ENCODE data around the gene MICU1. TPM values are rescaled to one million over a fixed set of nuclear protein-coding genes. Genes with fewer than 3 reads are reported as not detected.
"Not testable (repeated sequence)": the region's sequence is repeated elsewhere in the genome, so short reads cannot be mapped to it uniquely, and the experiment has no call there.

MICU1 gene
- total RNA-seq, 6 experiments from 2014 or later = 54.7 to 62.7 (median 59.8) TPM

DNA sequence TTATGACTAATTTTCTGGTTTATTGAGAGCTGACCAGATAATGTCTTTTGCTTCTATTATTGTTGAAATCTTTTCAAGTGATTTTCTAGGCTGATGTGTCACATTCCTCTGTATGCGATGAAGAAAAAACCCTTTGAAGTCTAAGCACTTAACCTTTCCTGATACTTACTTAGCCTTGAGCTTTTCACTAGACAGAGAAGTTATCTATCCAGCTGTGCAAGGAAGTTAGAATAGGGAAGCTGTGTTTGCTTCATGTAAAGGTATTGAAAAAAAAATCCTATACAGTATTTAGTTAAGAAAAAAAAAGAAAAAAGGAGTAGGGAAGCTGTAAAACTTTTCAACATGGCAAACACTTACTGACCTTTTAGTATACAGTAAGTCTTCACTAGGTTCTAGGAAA lies 153.6 kb downstream of the MICU1 start:
- H3K9me3 Mint-ChIP-seq = no peaks in the 10 kb centered on the region
- H3K27ac Mint-ChIP-seq = no peak overlapping the region
- H3K27me3 Mint-ChIP-seq (ENCODE audit: insufficient read depth) = no peaks in the 10 kb centered on the region; the same call in 1 of the 2 replicates
- TF ChIP-seq, protein P1, sequence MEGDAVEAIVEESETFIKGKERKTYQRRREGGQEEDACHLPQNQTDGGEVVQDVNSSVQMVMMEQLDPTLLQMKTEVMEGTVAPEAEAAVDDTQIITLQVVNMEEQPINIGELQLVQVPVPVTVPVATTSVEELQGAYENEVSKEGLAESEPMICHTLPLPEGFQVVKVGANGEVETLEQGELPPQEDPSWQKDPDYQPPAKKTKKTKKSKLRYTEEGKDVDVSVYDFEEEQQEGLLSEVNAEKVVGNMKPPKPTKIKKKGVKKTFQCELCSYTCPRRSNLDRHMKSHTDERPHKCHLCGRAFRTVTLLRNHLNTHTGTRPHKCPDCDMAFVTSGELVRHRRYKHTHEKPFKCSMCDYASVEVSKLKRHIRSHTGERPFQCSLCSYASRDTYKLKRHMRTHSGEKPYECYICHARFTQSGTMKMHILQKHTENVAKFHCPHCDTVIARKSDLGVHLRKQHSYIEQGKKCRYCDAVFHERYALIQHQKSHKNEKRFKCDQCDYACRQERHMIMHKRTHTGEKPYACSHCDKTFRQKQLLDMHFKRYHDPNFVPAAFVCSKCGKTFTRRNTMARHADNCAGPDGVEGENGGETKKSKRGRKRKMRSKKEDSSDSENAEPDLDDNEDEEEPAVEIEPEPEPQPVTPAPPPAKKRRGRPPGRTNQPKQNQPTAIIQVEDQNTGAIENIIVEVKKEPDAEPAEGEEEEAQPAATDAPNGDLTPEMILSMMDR (IDR thresholded peaks at IDR 0.05) = no peak
- H3K36me3 Mint-ChIP-seq (ENCODE audit: low read depth) = peaks cover 6% of the 10 kb centered on the region
- no peak overlapping the region for H3K4me3 Mint-ChIP-seq
- H3K4me1 Mint-ChIP-seq (ENCODE audit: low read depth) = no peaks in the 10 kb centered on the region
- DNase-seq = no peak

DNA sequence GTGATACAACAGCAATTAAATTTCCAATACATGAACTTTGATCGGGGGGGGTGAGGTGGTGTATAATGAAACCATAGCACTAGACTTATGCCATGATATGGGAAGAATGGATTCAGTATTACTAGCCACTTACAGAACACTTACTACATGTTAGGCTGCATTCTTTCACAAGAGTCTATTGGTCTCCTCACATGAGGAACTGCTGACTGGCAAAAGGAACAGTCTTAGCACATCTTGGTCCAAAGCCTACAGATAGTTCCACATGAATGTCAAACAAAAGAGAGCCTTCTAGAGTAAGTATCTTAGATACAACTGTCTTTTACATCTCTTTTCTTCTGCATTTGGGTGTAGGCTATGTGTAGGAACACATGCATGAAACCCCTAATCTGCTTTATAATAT lies 155.2 kb downstream of the MICU1 start:
- no peak overlapping the region for H3K4me3 Mint-ChIP-seq
- no peaks in the 10 kb centered on the region; the same call in none of the 2 replicates for H3K27me3 Mint-ChIP-seq (ENCODE audit: insufficient read depth)
- no peaks in the 10 kb centered on the region for H3K9me3 Mint-ChIP-seq
- H3K36me3 Mint-ChIP-seq (ENCODE audit: low read depth) = peaks cover 6% of the 10 kb centered on the region
- DNase-seq = no peak
- TF ChIP-seq, protein P1 (IDR thresholded peaks at IDR 0.05) = no peak
- H3K27ac Mint-ChIP-seq = no peak overlapping the region
- peaks cover 8% of the 10 kb centered on the region for H3K4me1 Mint-ChIP-seq (ENCODE audit: low read depth)

DNA sequence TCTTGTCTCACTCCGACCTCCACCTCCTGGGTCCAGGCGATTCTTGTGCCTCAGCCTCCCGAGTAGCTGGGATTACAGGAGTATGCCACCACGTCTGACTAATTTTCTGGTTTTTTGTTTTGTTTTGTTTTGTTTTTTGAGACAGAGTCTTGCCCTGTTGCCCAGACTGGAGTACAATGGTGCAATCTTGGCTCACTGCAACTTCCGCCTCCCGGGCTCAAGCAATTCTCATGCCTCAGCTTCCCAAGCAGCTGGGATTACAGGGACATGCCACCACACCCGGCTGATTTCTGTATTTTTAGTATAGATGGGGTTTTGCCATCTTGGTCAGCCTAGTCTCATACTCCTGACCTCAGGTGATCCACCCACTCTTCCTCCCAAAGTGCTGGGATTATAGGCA lies 158.8 kb downstream of the MICU1 start:
- H3K27ac Mint-ChIP-seq; H3K27me3 Mint-ChIP-seq (ENCODE audit: insufficient read depth); H3K9me3 Mint-ChIP-seq; H3K4me3 Mint-ChIP-seq; DNase-seq; H3K36me3 Mint-ChIP-seq (ENCODE audit: low read depth): not testable (repeated sequence)
- H3K4me1 Mint-ChIP-seq (ENCODE audit: low read depth) = peaks cover 10% of the 10 kb centered on the region

DNA sequence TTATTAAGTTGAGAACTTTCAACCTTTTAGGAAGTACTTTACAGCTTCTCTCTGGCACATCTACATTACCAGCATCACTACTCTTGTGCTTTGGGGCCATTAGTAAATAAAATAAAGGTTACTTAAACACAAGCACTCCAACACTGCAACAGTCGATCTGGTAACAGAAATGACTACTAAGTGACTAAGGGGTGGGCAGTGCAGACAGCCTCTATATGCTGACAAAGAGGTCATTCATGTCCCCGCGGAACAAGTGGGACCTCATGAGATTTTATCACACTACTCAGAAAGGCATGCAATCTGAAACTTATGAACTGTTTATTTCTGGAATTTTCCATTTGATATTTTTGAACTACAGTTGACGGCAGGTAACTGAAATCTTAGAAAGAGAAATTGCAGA lies 159.9 kb downstream of the MICU1 start:
- Mint-ChIP-seq H3K9me3 (no peaks in the 10 kb centered on the region), H3K27ac (peak overlapping the region; percentile 27), H3K27me3 (ENCODE audit: insufficient read depth) (no peaks in the 10 kb centered on the region; the same call in none of the 2 replicates), H3K4me1 (ENCODE audit: low read depth) (peaks cover 10% of the 10 kb centered on the region), H3K4me3 (peak overlapping the region; percentile 37), H3K36me3 (ENCODE audit: low read depth) (no peaks in the 10 kb centered on the region; the same call in 1 of the 2 replicates)
- TF ChIP-seq, protein P1 (IDR thresholded peaks at IDR 0.05) = no peak
- DNase-seq = no peak

DNA sequence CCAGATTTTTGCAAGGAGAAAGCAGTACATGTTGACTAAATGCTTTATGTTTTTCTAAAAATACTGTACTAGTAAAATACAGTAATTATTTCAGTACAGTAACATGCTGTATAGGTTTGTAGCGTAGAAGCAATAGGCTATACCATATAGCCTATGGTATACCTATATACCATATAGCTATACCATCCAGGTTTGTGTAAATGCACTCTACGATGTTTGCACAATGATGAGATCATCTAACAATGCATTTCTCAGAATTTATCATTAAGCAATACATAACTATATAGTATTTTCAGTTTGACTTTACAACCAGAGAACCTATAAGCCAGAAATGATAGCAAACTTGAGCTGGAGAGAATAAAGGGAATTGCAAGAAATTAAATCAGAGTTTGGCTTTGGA lies 161.4 kb downstream of the MICU1 start:
- no peak for DNase-seq
- H3K4me1 Mint-ChIP-seq (ENCODE audit: low read depth) = peaks cover 10% of the 10 kb centered on the region
- H3K27ac Mint-ChIP-seq = no peak overlapping the region
- H3K27me3 Mint-ChIP-seq (ENCODE audit: insufficient read depth) = no peaks in the 10 kb centered on the region; the same call in 1 of the 2 replicates
- TF ChIP-seq, protein P1 (IDR thresholded peaks at IDR 0.05) = no peak
- no peak overlapping the region for H3K4me3 Mint-ChIP-seq
- no peaks in the 10 kb centered on the region for H3K9me3 Mint-ChIP-seq
- H3K36me3 Mint-ChIP-seq (ENCODE audit: low read depth) = no peaks in the 10 kb centered on the region

DNA sequence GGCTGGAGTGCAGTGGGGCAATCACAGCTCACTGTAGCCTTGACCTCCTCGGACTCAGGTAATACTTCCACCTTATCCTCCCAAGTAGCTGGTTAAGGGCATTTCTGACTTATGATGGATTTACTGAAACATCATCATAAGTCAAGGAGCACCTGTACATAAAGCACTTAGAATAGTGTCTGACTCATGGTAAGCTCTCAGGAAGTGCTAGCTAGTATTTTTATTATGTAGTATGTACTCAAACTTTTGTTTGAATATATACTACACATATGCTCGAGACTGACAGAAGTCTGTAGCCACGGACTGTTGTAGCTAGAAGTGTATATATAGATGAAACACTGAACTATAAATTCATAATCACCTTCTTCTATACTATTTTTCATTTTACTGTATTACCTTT lies 163.6 kb downstream of the MICU1 start:
- Mint-ChIP-seq H3K27me3 (ENCODE audit: insufficient read depth) (no peaks in the 10 kb centered on the region; the same call in 1 of the 2 replicates), H3K27ac (no peak overlapping the region), H3K4me1 (ENCODE audit: low read depth) (peaks cover 10% of the 10 kb centered on the region), H3K36me3 (ENCODE audit: low read depth) (no peaks in the 10 kb centered on the region), H3K4me3 (no peak overlapping the region), H3K9me3 (no peaks in the 10 kb centered on the region)
- TF ChIP-seq, protein P1 (IDR thresholded peaks at IDR 0.05) = no peak
- no peak for DNase-seq
